Lower leg skin (tissue), 3 donors: ENCODE measurements around the gene ANO5.

Experiments used
- CTCF ChIP-seq, 3 donors: fragments of 450-650 bp; IDR thresholded peaks; one replicate each; pipeline ENCODE4 v1.5.1; 2016; ENCODE audit warnings: antibody characterized with exemption in 3 of 3, mild to moderate bottlenecking in 3 of 3, moderate library complexity in 2 of 3
- POLR2A ChIP-seq, 2 donors: fragments of 450-650 bp; IDR thresholded peaks; one replicate each; pipeline ENCODE4 v1.6.1; 2016 to 2017; ENCODE audit warnings: antibody characterized with exemption in 2 of 2, mild to moderate bottlenecking in 1 of 2, moderate library complexity in 1 of 2

- TF ChIP-seq CTCF (IDR thresholded peaks at IDR 0.05) (no peak), POLR2A (IDR thresholded peaks at IDR 0.05) (no peak)
Measured at GRCh38 chr11:22162756-22163155, 30.1 kb upstream of the ANO5 start.
